ENCODE results near the gene PAQR5. TPM values are rescaled to one million over a fixed set of nuclear protein-coding genes. Genes with fewer than 3 reads are reported as not detected.
"Not testable (repeated sequence)": the region's sequence is repeated elsewhere in the genome, so short reads cannot be mapped to it uniquely, and the experiment has no call there.

Gene PAQR5
- total RNA-seq, 2 experiments from 2014 or later: not detected

DNA sequence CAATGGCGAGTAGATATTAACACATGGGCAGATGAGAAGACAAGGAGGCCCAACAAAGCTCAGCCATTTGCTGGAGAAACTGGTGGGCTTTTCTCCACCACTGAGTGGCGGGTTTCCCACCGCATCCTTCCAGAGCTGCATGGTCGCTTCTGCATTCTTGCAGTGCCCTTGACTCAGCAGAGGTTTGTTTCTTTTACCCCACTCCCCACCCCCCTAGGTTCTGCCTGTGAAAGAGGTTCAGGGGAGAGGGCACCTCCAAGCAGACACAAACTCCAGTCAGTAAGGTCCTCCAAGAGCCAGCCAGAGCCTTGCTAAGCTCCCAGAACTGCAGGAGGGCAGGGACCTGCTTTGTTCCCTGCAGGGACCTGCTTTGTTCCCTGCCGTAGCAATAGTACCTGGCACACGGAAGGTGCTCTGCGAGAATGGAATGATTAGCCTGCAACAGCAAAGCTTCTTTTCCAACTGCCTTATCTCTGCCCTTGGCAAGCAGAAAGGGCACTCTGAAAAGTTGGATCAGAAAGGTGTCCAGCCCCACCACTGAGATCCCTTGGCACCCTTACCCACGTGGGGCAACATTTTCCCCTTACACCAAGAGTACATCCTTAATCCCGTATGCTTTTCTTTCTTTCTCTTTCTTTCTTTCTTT lies 1.4 kb downstream of the PAQR5 start:
- Histone ChIP-seq H3K27ac (ENCODE audit: low read depth in 1 of 2, low read length in 2 of 2) (no peak overlapping the region), H3K4me3 (ENCODE audit: low read length) (no peak overlapping the region), H3K4me1 (ENCODE audit: insufficient read depth, low read length) (peaks cover 4% of the 10 kb centered on the region), H3K27me3 (ENCODE audit: control insufficient read depth in 1 of 2, insufficient read depth in 2 of 2, low read length in 2 of 2) (peaks cover 42% of the 10 kb centered on the region in 2 experiments), H3K9me3 (ENCODE audit: control insufficient read depth in 1 of 2, insufficient read depth in 1 of 2, low read length in 2 of 2) (no peaks in the 10 kb centered on the region), H3K36me3 (ENCODE audit: insufficient read depth, low read length) (no peaks in the 10 kb centered on the region)
- Mint-ChIP-seq H3K9me3 (no peaks in the 10 kb centered on the region), H3K4me1 (ENCODE audit: low read depth) (no peaks in the 10 kb centered on the region), H3K4me3 (peak overlapping the region; percentile 2), H3K36me3 (ENCODE audit: low read depth) (no peaks in the 10 kb centered on the region), H3K27me3 (peaks cover 89% of the 10 kb centered on the region), H3K27ac (no peak overlapping the region)
- CTCF ChIA-PET: no interaction called here
- ATAC-seq (ENCODE audit: poor library complexity) (no peak), DNase-seq (no peak)
- TF ChIP-seq, protein P1, sequence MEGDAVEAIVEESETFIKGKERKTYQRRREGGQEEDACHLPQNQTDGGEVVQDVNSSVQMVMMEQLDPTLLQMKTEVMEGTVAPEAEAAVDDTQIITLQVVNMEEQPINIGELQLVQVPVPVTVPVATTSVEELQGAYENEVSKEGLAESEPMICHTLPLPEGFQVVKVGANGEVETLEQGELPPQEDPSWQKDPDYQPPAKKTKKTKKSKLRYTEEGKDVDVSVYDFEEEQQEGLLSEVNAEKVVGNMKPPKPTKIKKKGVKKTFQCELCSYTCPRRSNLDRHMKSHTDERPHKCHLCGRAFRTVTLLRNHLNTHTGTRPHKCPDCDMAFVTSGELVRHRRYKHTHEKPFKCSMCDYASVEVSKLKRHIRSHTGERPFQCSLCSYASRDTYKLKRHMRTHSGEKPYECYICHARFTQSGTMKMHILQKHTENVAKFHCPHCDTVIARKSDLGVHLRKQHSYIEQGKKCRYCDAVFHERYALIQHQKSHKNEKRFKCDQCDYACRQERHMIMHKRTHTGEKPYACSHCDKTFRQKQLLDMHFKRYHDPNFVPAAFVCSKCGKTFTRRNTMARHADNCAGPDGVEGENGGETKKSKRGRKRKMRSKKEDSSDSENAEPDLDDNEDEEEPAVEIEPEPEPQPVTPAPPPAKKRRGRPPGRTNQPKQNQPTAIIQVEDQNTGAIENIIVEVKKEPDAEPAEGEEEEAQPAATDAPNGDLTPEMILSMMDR (IDR thresholded peaks at IDR 0.05): no peak
- POLR2A ChIA-PET: no interaction called here
- intact Hi-C loops (cut with DNase I, micrococcal nuclease): no loop called here

DNA sequence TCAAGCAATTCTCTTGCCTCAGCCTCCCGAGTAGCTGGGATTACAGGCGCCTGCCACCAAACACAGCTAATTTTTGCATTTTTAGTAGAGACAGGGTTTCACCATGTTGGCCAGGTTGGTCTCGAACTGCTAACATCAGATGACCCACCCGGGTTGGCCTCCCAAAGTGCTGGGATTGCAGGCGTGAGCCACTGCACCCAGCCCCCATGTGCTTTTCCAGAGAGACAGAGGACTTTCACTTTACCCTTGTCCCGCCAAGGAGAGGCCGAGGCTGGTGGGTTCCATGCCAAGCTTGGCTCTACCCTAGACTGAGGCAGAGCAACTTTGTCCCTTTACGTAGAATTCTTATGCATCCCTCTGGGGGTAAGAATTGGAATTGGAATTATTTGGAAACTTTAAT lies 2.4 kb downstream of the PAQR5 start:
- H3K27ac ChIP-seq (ENCODE audit: low read depth in 1 of 2, low read length in 2 of 2); POLR2A ChIA-PET; H3K36me3 ChIP-seq (ENCODE audit: insufficient read depth, low read length); H3K9me3 ChIP-seq (ENCODE audit: control insufficient read depth in 1 of 2, insufficient read depth in 1 of 2, low read length in 2 of 2); H3K36me3 Mint-ChIP-seq (ENCODE audit: low read depth); DNase-seq; H3K27ac Mint-ChIP-seq; ATAC-seq (ENCODE audit: poor library complexity); intact Hi-C loops (cut with DNase I, micrococcal nuclease); H3K9me3 Mint-ChIP-seq; H3K4me3 Mint-ChIP-seq; H3K4me1 ChIP-seq (ENCODE audit: insufficient read depth, low read length); H3K4me3 ChIP-seq (ENCODE audit: low read length); CTCF ChIA-PET; H3K4me1 Mint-ChIP-seq (ENCODE audit: low read depth): not testable (repeated sequence)
- peaks cover 42 to 44% of the 10 kb centered on the region in 2 experiments for H3K27me3 ChIP-seq (ENCODE audit: control insufficient read depth in 1 of 2, insufficient read depth in 2 of 2, low read length in 2 of 2)
- H3K27me3 Mint-ChIP-seq: peaks cover 81% of the 10 kb centered on the region

DNA sequence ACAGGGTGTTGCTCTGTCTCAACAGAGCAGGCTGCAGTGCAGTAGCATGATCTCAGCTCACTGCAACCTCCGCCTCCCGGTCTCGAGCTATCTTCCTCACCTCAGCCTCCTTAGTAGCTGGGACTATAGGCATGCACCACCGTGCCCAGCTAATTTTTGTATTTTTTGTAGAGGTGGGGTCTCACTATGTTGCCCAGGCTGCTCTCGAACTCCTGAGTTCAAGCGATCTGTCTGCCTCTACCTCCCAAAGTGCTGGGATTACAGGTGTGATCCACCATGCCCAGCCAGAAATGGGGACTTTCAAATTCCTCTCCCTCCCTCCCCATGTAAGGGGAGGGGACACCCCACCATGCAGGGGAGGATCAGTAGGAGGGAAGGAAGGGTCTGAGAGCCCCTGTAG lies 3.4 kb downstream of the PAQR5 start:
- intact Hi-C loops (cut with DNase I, micrococcal nuclease); POLR2A ChIA-PET; H3K9me3 Mint-ChIP-seq; H3K4me3 Mint-ChIP-seq; H3K27ac Mint-ChIP-seq; H3K9me3 ChIP-seq (ENCODE audit: control insufficient read depth in 1 of 2, insufficient read depth in 1 of 2, low read length in 2 of 2); H3K36me3 ChIP-seq (ENCODE audit: insufficient read depth, low read length); H3K36me3 Mint-ChIP-seq (ENCODE audit: low read depth); CTCF ChIA-PET; ATAC-seq (ENCODE audit: poor library complexity); H3K4me1 ChIP-seq (ENCODE audit: insufficient read depth, low read length); H3K27ac ChIP-seq (ENCODE audit: low read depth in 1 of 2, low read length in 2 of 2); H3K4me1 Mint-ChIP-seq (ENCODE audit: low read depth); DNase-seq; H3K4me3 ChIP-seq (ENCODE audit: low read length): not testable (repeated sequence)
- H3K27me3 Mint-ChIP-seq: peaks cover 78% of the 10 kb centered on the region
- H3K27me3 ChIP-seq (ENCODE audit: control insufficient read depth in 1 of 2, insufficient read depth in 2 of 2, low read length in 2 of 2): peaks cover 42% of the 10 kb centered on the region in 2 experiments

DNA sequence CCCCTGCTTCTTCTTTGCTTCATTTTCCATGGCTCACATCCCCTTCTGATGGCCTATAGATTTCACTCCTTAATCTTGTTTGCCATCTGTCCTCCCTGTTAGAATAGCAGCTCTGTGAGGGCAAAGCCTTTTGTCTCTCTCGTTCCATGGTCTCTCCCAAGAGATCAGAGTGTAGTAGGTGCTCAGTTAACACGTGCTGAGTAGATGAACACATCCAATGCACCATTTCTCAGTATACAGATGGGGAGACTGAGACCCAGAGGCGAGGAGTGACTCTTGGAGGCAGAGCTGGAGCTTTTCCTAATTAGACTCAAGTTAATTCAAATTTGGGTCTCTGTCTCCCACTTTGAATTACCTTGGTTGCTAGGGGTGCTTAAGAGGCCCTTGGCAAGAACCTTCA lies 4.2 kb downstream of the PAQR5 start:
- Mint-ChIP-seq H3K27me3 (peaks cover 76% of the 10 kb centered on the region), H3K4me1 (ENCODE audit: low read depth) (no peaks in the 10 kb centered on the region), H3K9me3 (no peaks in the 10 kb centered on the region), H3K27ac (no peak overlapping the region), H3K36me3 (ENCODE audit: low read depth) (no peaks in the 10 kb centered on the region), H3K4me3 (no peak overlapping the region)
- Histone ChIP-seq H3K36me3 (ENCODE audit: insufficient read depth, low read length) (no peaks in the 10 kb centered on the region), H3K27ac (ENCODE audit: low read depth in 1 of 2, low read length in 2 of 2) (no peak overlapping the region), H3K9me3 (ENCODE audit: control insufficient read depth in 1 of 2, insufficient read depth in 1 of 2, low read length in 2 of 2) (no peaks in the 10 kb centered on the region), H3K4me3 (ENCODE audit: low read length) (no peak overlapping the region), H3K4me1 (ENCODE audit: insufficient read depth, low read length) (peaks cover 4% of the 10 kb centered on the region), H3K27me3 (ENCODE audit: control insufficient read depth in 1 of 2, insufficient read depth in 2 of 2, low read length in 2 of 2) (peaks cover 33 to 35% of the 10 kb centered on the region in 2 experiments)
- intact Hi-C loops (cut with DNase I, micrococcal nuclease): no loop called here
- CTCF ChIA-PET: no interaction called here
- ATAC-seq (ENCODE audit: poor library complexity): no peak
- no peak for DNase-seq
- TF ChIP-seq, protein P1 (IDR thresholded peaks at IDR 0.05): no peak
- POLR2A ChIA-PET: no interaction called here

Measured in CD4-positive, alpha-beta T cell (primary cell).